GM18511 (cell line): Measurements from ENCODE around the gene HDLBP.
"Not testable (repeated sequence)": the region's sequence is repeated elsewhere in the genome, so short reads cannot be mapped to it uniquely, and the experiment has no call there.

Source experiments
- ATAC-seq: cut with Tn5 transposase; IDR thresholded peaks from one replicate; pipeline ENCODE4 v1.9.1; 2021; ENCODE audit warnings: mild to moderate bottlenecking, moderate library complexity; ENCODE audit not compliant: unreplicated experiment

Gene HDLBP

GRCh38 chr2:241339839-241340630 is 24.6 kb upstream of the HDLBP start:
- no peak for ATAC-seq

GRCh38 chr2:241334813-241335212 is 19.3 kb upstream of the HDLBP start:
- no peak for ATAC-seq

GRCh38 chr2:241330616-241330981 is 15.1 kb upstream of the HDLBP start:
- ATAC-seq, result no peak

- no peak for ATAC-seq
These were observed 14.5 kb upstream of the HDLBP start for GRCh38 chr2:241329669-241330615.

GRCh38 chr2:241325257-241325656 is 9.8 kb upstream of the HDLBP start:
- ATAC-seq, result no peak

GRCh38 chr2:241324775-241325174 is 9.3 kb upstream of the HDLBP start:
- no peak for ATAC-seq

GRCh38 chr2:241323778-241324177 is 8.3 kb upstream of the HDLBP start:
- no peak for ATAC-seq

GRCh38 chr2:241321886-241322285 is 6.4 kb upstream of the HDLBP start:
- no peak for ATAC-seq

GRCh38 chr2:241321033-241321432 is 5.6 kb upstream of the HDLBP start:
- no peak for ATAC-seq

- no peak for ATAC-seq
These were observed 4.9 kb upstream of the HDLBP start for GRCh38 chr2:241320394-241320793.

- not testable (repeated sequence) for ATAC-seq
These were observed 3.4 kb upstream of the HDLBP start for GRCh38 chr2:241318830-241319229.

- ATAC-seq, result no peak
These were observed 1.9 kb upstream of the HDLBP start for GRCh38 chr2:241317391-241317790.

GRCh38 chr2:241316825-241317224 is 1.4 kb upstream of the HDLBP start:
- ATAC-seq, result no peak

GRCh38 chr2:241315879-241316631 is 583 bp upstream of the HDLBP start, which contains the start of gene SEPTIN2:
Gene SEPTIN2 (plus strand): TSS chr2:241315925. CDS start chr2:241324233, 8,308 bp downstream.
- peak; percentile 46 for ATAC-seq

GRCh38 chr2:241314226-241315092 is 1.0 kb downstream of the HDLBP start:
- ATAC-seq, result no peak

GRCh38 chr2:241313543-241314095 is 1.9 kb downstream of the HDLBP start:
- ATAC-seq, result no peak

- no peak for ATAC-seq
These were observed 3.4 kb downstream of the HDLBP start for GRCh38 chr2:241312082-241312481.

GRCh38 chr2:241310917-241311566 is 4.4 kb downstream of the HDLBP start:
- no peak for ATAC-seq

GRCh38 chr2:241309684-241310117 is 5.8 kb downstream of the HDLBP start:
- ATAC-seq, result peak; percentile 52
